ENCODE results near the gene ANP32D.
"Not testable (repeated sequence)": the region's sequence is repeated elsewhere in the genome, so short reads cannot be mapped to it uniquely, and the experiment has no call there.

Gene ANP32D

DNA sequence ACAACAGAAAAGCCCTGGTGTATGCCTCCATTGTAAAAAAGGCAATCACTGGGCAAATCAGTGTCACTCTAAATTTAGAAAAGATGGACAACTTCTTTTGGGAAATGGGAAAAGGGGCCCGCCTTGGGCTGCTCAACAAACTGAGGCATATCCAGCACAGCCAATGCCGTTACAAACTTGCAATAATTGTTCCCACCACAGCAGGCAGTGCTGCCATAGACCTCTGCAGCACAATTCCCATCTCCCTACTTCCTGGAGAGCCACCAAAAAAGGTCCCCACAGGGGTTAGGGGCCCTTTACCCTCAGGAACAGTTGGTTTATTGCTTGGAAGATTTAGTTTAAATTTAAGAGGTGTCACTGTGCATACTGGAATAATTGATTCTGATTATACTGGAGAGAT lies 36.6 kb downstream of the ANP32D start:
- DNase-seq, result no peak

DNA sequence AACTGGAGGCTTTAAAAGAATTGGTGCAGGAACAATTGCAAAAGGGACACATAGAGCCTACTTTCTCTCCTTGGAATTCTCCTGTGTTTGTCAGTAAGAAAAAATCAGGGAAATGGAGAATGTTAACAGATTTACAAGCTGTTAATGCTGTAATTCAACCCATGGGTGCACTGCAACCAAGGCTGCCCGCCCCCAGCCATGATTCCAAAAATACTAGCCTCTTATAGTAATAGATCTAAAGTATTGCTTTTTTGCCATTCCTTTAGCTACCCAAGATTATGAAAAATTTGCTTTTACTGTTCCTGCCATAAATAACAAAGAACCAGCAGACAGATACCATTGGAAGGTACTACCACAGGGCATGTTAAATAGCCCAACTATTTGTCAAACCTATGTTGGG lies 37.8 kb downstream of the ANP32D start:
- DNase-seq, result no peak

DNA sequence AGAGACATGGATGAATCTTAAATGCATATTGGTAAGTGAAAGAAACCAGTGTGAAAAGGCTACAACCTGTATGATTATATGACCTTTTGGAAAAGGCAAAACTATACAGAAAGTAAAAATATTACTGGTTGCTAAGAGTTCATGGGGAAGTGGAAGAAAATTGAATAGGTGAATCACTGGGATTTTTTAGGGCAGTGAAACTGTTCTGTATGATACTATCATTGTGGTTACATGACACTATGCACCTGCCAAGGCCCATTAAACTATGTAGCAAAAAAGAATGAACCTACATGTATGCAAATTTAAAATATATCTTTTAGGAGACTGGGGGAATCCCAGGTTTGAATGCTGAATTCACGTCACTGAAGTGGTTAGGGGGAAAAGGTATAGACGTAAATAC lies 40.5 kb downstream of the ANP32D start:
- DNase-seq, result no peak

DNA sequence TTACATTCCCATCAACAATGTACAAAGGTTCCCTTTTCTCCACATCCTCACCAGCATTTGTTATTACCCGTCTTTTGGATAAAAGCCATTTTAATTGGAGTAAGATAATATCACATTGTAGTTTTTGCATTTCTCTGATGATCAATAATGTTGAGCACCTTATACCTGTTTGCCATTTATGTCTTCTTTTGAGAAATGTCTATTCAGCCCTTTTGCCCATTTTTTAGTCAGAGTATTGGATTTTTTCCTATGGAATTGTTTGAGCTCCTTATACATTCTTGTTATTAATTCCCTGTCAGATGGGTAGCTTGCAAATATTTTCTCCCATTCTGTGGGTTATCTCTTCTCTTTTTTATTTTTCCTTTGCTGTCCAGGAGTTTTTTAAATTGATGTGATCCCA lies 42.4 kb downstream of the ANP32D start:
- DNase-seq, result no peak

DNA sequence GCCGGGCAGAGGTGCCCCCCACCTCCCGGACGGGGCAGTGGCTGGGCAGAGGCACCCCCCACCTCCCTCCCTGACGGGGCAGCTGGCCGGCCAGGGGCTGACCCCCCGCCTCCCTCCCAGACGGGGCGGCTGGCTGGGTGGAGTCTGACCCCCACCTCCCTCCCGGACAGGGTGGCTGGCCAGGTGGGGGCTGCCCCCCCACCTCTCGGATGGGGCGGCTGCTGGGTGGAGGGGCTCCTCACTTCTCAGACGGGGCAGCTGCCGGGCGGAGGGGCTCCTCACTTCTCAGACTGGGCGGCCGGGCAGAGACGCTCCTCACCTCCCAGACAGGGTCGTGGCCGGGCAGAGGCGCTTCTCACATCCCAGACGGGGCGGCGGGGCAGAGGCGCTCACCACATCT lies 48.0 kb downstream of the ANP32D start:
- DNase-seq, result not testable (repeated sequence)

Data from cortex of kidney (tissue), 1 donor.